Calu3 (cell line): ENCODE measurements around the gene MBL2. TPM values are rescaled to one million over a fixed set of nuclear protein-coding genes. Genes with fewer than 3 reads are reported as not detected.

Experiments used
- BruUV-seq: library from RNA; stranded (reverse); fragments of 400-500 nt; replicated peaks from 2 replicates; lab custom pipeline; 2021; lab: Mats Ljungman, UMichigan
- CTCF ChIA-PET: fragments of 300-600 bp; sonication (Branson Sonifier 250); formaldehyde crosslinking; loops from one replicate; lab custom pipeline; 2022; ENCODE audit warnings: antibody characterized with exemption; lab: Charles Lee
- DNase-seq: peaks from one replicate; pipeline ENCODE4 v3.0.0; 2022
- H3K27ac Mint-ChIP-seq: one replicate; pipeline ENCODE4 v1.8.0; 2022; ENCODE audit warnings: mixed read lengths; ENCODE audit not compliant: unreplicated experiment
- H3K27me3 Mint-ChIP-seq: one replicate; pipeline ENCODE4 v1.8.0; 2022; ENCODE audit warnings: mixed read lengths; ENCODE audit not compliant: unreplicated experiment
- H3K36me3 Mint-ChIP-seq: one replicate; pipeline ENCODE4 v1.8.0; 2022; ENCODE audit warnings: mild to moderate bottlenecking, moderate library complexity, mixed read lengths; ENCODE audit not compliant: insufficient read depth, unreplicated experiment
- H3K4me1 Mint-ChIP-seq: one replicate; pipeline ENCODE4 v1.8.0; 2022; ENCODE audit warnings: mild to moderate bottlenecking, low read depth, mixed read lengths; ENCODE audit not compliant: unreplicated experiment
- H3K4me3 Mint-ChIP-seq: one replicate; pipeline ENCODE4 v1.8.0; 2022; ENCODE audit warnings: mild to moderate bottlenecking, low read depth, moderate library complexity, mixed read lengths; ENCODE audit not compliant: unreplicated experiment
- H3K9me3 Mint-ChIP-seq: one replicate; pipeline ENCODE4 v1.8.0; 2022; ENCODE audit warnings: low read depth, mixed read lengths; ENCODE audit not compliant: unreplicated experiment
- CTCF ChIP-seq: fragments of 200-600 bp; IDR thresholded peaks from one replicate; pipeline ENCODE4 v1.8.0; 2022; ENCODE audit warnings: antibody characterized with exemption; ENCODE audit not compliant: unreplicated experiment
- intact Hi-C: fragments of 100-400 bp; cut with micrococcal nuclease; formaldehyde crosslinking; loops from one replicate; pipeline ENCODE4 v1.10.0; 2022; ENCODE audit not compliant: unreplicated experiment
- total RNA-seq: library from RNA; stranded (reverse); gene quantifications from 2 replicates; pipeline ENCODE4 v1.2.3, GENCODE V29; 2022

The MBL2 gene
- total RNA-seq, 1 experiment from 2014 or later = not detected

GRCh38 chr10:52811776-52812175, 39.2 kb upstream of the MBL2 start:
- H3K4me1 Mint-ChIP-seq = no peaks in the 10 kb centered on the region
- no peaks in the 10 kb centered on the region for H3K9me3 Mint-ChIP-seq
- DNase-seq = no peak
- no peak overlapping the region for H3K4me3 Mint-ChIP-seq
- H3K27me3 Mint-ChIP-seq = no peaks in the 10 kb centered on the region
- intact Hi-C loops = loop anchor here (10.0 kb wide), 2 partner anchors 1033 to 1593 kb away; no protein-coding TSS in a partner anchor
- no peaks in the 10 kb centered on the region for H3K36me3 Mint-ChIP-seq
- no TSS peak for BruUV-seq
- CTCF ChIA-PET = no interaction called here
- no peak overlapping the region for H3K27ac Mint-ChIP-seq
- TF ChIP-seq CTCF = no peak

- DNase-seq = no peak
- CTCF ChIA-PET = interaction anchor here (0.6 kb wide), 1 partner anchor 163 kb away, joined by 3 read pairs; no protein-coding TSS in a partner anchor
- intact Hi-C loops = loop anchor here (10.0 kb wide), 2 partner anchors 1034 to 1594 kb away; no protein-coding TSS in a partner anchor
- Mint-ChIP-seq H3K36me3 (no peaks in the 10 kb centered on the region), H3K9me3 (no peaks in the 10 kb centered on the region), H3K4me1 (no peaks in the 10 kb centered on the region), H3K27ac (no peak overlapping the region), H3K4me3 (no peak overlapping the region), H3K27me3 (no peaks in the 10 kb centered on the region)
- BruUV-seq = no TSS peak
- TF ChIP-seq CTCF = no peak
Measured at GRCh38 chr10:52810761-52811160, 38.2 kb upstream of the MBL2 start.

- Mint-ChIP-seq H3K4me1 (no peaks in the 10 kb centered on the region), H3K4me3 (no peak overlapping the region), H3K27ac (no peak overlapping the region), H3K36me3 (no peaks in the 10 kb centered on the region), H3K9me3 (no peaks in the 10 kb centered on the region), H3K27me3 (no peaks in the 10 kb centered on the region)
- no peak for TF ChIP-seq CTCF
- CTCF ChIA-PET = interaction anchor here (0.8 kb wide), 1 partner anchor 10 kb away, joined by 5 read pairs; no protein-coding TSS in a partner anchor
- no peak for DNase-seq
- intact Hi-C loops = no loop called here
- no TSS peak for BruUV-seq
Measured at GRCh38 chr10:52807803-52808202, 35.2 kb upstream of the MBL2 start.

DNA sequence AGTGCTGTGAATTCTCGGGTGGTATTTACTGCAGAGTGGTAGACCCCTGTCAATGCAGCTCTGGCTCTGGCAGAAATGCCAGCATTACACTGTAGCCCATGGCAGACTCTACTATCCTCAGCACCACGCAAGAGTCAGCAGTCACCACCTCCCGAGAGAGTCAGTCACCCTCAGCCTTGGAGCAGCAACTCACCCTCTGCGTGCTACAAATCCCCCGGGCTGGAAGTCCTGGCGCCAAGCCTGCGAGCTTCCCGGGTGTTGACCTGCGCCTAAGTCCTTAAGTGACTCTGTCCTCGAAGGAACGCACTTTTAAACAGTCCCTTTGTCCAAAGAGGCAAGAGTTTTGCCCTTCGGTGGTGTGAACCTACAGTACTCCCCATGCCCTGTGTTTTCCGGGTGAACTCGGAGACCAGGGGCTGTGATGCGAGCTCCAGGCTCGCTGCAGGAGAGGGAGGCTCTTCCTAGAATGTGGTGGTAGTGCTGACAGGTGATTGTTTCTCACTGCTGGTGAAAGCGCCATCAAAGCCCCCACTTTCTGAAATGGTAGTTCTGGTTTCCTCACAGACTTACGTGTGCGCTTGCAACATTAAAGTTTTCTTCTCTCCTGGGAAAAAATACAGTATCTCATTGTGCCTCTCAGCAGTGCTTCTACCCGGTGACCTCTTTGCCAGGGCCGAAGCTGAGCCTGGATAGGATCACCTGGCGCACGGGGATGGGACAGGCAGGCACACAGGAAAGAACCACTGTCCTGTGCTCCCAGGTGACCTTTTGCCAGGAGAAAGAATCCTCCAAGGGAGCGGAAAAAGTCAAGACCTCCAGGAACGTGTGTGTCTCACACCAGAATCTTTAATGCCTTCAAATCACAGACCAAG, 33.1 kb upstream of the MBL2 start:
- BruUV-seq = no TSS peak
- intact Hi-C loops = no loop called here
- peaks cover 13% of the 10 kb centered on the region for H3K4me1 Mint-ChIP-seq
- no peak overlapping the region for H3K27ac Mint-ChIP-seq
- no peaks in the 10 kb centered on the region for H3K9me3 Mint-ChIP-seq
- H3K4me3 Mint-ChIP-seq = no peak overlapping the region
- H3K36me3 Mint-ChIP-seq = no peaks in the 10 kb centered on the region
- CTCF ChIA-PET = no interaction called here
- TF ChIP-seq CTCF = no peak
- no peaks in the 10 kb centered on the region for H3K27me3 Mint-ChIP-seq
- no peak for DNase-seq
